COLO668 (cell line): Measurements from ENCODE around the gene ADAMTS12.

Experiments
- DNase-seq: peaks from one replicate; lab custom pipeline; 2025; ENCODE audit not compliant: unreplicated experiment; lab: John Stamatoyannopoulos, UW

ADAMTS12 gene

DNA sequence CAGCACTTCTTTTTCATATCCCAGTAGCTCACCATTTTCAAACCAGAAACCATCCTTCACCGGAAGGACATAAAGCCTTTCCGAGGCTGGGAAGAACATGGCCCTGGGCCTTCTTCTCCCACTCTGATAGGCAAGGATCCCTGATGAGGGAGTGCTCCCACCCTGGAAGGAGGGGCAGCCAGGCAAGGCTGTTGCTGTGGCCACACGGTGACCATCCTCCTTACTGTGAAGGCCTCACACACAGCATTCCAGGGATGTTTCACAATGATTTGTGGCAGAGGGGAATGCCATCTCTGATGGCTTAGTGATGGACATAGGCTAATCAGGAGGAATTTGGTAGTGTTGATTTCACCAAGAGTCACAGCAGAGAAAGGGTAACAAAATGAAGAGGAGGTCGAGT, 130.7 kb downstream of the ADAMTS12 start:
- no peak for DNase-seq

DNA sequence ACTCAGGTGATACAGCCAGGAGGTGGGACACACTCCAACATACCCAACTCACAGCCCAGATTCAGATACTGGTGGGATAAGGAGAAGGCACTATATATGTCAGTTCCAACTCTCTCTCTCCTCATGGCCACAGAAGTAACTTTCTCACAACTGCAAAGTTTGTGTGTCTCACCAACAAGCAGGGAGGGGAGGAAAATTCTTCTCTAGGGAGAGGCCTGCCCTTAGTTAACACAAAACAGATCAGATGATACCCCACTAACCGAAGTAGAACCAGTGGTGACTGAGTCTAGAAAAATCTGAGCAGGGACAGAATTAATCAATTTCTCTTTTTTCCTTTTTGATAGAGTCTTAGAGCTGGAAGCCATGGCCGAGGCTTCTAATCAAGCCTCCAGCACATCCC, 133.1 kb downstream of the ADAMTS12 start:
- DNase-seq, result no peak

DNA sequence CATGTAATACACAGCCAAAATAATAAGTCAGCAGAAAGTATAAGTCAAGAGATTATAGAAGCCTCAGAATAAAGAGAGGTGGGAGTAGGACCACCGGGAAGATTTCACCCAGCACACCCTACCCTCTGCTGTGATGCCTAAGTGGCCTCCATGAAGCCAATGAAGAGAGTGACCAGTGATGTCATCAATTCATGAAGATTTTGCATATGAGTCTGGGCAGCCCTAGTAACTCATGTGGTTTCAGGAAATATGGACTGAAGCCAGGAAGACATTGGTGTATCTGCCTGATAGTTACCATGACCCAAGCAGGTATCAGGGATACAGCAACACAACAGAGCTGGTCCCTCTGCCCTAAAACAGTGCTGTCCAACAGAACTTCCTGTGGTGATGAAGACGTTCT, 135.3 kb downstream of the ADAMTS12 start:
- DNase-seq, result no peak

DNA sequence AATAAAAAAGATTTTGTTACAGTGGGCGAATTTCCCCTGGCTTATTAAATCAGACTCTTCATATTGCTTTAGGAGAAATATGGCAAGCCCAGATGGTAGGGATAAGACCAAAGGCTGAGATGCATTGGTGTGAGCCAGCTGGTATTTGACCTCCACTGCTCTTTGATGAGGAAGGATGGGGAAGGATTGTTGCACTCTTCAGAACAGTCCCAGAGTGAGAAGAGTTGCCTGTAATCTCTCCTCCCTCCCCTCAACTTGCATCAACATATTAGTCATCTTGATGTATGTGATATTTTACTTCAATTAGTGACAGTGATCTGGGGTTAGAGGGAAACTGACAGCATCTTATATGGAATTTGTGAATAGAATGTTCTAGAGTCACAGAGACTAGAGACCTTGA, 136.6 kb downstream of the ADAMTS12 start:
- DNase-seq, result no peak

DNA sequence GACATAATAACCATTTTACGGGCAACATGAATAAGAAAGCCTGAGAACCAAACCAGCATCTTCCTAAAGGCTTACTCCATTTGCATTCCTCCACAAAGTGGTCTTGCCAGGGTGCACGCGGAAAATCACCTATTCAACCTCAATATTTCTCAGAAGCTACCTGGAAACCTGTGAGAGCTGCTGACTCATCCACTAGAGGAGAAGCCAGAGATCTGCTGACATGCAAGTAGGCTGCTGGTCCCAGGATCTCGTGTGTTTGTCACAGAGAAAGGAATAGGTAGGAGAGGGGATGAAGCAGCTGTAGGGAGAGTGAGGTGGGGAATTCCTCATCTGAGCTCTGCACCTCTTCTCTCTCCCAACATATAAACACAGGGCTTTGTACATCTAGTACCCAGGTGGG, 138.1 kb downstream of the ADAMTS12 start:
- no peak for DNase-seq

DNA sequence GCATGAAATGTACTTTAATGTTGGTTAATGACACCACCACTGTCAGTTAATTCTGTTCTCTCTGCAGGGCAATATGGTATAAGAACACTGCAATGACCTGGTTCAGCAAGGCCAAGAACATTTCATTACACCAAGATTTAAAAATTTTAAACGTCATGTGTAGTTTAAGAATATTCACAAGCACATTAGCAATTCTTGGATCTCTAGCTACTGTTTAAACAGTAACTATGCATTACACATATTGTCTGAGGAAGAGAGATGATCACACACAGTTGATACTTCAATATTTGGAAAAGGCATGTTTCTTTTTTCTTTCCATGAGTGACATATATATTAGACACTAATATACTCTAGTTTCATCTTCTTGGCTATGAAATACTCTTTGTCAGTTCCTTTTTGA, 143.0 kb downstream of the ADAMTS12 start:
- no peak for DNase-seq

DNA sequence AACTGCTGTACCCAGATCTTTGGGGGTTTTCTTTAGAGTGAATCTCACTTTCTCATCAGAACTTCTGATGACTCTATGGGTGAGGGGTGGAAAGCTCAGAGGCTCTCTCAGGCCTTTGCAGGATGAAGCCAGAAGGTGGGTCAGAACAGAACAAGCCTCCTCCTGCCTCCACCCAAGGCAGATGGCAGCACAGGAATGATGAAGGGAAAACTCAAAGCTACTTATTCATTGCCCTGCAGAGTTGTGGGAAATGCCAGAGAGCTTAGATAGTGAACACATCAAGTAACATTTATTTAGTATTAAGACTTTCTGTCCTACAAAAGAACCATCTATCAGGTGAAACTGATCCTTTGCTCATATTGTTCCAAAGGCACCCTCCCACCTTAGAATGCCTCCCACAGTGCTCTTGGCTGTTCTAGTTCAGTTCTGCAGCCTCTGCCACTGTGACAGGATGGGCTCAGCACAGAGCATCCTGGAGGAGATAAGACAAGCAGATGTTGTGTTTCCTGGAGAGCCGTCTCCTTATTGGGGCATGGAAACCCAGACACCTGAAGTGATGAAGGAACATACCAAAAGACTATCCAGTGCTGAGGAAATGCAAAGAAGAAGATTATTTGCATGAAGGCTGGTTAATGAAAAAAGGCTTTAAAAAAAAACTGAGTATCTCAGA, 146.6 kb downstream of the ADAMTS12 start:
- DNase-seq, result no peak

DNA sequence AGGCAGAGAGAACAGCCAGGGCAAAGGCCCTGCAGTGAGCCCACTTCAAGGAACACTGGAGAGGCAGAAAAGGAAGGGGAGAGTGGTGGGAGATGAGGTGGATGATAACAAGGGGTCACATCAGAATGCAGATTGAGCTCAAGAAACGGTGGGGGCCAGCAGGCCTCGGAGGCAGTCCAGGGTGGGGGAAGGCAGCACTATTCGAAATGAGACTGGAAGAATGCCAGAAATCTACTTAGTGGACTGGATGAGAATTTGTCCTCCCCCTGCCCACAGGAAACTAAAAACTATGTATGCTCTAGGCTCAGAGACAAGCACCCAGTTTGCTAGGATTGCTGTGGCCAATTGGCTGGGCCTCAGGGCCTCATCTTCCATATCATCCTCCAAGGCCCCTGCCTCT, 148.7 kb downstream of the ADAMTS12 start:
- no peak for DNase-seq

DNA sequence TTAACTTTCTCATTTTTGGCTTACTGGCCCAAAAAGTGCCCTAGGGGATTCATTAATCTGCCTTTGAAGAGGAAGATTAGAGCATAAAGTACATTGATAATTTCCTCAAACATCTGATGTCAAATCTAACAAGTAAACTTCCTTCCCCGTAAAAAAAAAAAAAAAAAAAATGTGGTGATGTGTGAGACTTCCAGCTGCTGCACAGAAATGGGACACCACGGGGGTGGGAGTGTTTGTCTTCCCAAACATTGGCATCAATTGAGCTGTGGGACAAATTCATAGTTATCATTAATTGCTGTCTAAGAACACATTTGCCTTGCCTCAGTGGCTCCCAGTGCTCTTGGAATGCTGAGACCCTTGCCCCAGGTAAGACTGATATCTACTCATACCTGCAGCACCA, 149.6 kb downstream of the ADAMTS12 start:
- no peak for DNase-seq

DNA sequence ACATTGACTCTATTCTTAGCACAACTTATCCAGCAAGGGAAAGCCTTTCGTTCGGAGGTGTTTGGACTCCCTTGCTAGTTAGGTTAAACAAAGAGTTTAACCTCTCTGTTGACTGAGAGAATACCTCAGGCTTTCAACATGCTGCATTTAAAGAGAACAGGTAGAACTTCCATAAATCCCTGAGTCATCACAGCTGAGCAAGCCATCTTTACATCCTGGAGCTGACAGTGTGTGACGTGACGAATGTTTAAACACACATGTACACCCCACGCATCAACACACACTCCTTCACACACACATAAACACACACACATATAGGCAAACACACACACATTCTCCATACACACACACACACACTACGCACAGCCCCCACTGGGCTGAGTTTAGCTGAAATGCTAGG, 152.8 kb downstream of the ADAMTS12 start:
- no peak for DNase-seq

DNA sequence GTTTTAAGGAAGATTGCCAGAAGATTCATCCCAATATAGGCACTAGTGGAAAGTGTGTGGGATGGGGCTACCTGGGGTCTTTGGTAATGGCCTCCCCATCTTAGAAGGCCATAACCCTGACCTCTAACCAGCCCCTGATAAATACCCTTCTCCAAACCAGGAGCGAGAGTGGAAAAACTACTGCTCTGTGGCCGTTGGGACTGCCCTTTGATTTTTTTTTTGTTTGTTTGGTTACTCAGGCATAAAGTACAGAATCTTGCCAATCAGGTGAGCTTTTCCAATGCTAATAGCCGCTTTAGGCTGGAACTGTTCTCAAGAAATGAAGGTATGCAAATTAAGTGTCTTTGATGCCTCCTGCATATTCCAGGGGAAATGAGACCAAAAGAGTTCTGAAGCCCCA, 153.7 kb downstream of the ADAMTS12 start:
- no peak for DNase-seq

DNA sequence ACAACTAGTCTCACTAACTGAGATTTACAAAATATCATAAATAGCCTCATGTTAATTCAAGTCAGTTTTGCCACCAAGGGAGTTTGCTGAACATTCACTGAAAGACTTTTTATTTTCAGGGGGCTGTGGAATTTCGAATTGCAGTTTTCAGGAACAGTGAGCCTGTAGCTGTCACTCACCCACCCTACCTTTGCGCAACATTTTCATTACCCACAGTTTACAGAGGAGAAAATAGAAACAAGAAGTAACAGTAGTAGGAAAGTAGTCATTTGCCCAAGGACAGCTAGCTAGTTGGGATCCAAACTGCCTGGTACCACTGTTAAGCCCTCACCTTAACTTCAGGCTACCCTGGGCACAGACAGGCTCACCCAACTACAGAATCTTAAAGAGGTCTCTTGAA, 154.1 kb downstream of the ADAMTS12 start:
- no peak for DNase-seq

DNA sequence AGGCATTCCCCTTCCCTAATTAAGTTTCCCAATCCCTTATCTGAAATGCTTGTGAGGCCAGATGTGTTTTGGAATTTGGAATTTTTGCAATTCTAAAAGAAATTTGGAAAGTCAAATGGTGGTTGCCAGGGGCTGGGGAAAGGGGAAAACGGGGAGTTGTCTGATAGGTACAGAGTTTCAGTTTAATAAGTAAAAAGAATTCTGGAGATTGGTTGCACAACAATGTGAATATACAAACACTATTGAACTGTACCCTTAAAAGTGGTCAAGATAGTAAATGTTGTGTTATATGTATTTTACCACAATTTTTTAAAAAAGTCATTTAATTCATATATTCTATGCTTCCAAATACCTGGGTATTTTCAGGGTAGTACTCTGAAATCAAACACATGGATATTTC, 154.5 kb downstream of the ADAMTS12 start:
- no peak for DNase-seq

DNA sequence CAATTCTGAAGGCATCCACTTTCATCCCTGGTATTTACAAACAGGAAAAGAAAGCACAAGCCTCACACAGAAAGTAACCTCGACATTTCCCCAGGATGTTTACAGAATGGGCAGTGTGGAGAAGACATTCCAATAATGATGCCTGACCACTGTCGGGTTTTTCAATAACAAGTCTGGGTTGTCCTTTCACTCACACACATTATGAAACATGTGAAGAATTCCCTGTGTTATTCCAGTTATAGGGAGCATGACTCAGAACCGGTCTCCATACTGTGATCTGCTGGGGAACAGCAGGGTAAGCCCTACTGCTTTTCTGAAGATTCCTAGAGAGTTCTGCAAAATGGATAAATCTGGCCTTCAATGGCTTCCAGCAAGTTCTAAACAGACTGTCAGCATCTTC, 155.3 kb downstream of the ADAMTS12 start:
- DNase-seq, result no peak

DNA sequence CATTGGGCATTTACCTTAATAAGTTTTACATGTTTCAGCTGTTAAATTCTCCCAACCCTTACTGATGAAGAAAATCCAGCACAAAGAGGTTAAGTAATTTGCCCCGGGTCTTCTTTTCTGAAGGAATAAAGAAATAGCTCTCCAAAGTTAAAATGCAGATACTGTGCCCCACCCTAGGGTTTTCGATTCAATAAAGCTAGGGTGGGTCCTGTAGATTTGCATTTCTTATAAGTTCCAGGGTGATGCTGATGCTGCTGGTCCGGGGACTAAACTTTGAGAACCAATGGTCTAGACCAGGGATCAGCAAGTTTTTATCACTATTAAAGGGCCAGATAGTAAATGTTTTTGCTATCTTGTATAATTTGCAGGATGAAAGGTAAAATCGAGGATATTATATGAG, 156.7 kb downstream of the ADAMTS12 start:
- DNase-seq, result no peak

DNA sequence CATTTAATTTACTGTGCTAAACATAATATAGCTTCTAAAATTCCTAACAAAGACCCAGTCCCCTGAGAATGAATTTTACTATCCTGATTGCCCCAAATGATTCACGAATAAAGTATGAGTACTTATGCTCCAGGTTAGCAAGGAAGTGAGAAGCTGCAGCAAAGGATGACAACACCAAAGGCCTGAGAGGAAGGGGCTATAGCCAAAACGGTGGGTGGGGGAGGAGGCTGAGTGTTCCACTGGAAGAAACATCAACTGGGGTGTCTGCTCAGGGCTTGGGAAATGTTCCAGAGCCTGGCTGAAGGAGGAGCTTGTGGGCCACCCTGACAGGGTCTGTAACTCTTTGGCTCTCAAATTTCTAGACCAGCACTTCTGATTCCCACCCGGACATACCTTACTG, 157.3 kb downstream of the ADAMTS12 start:
- DNase-seq, result no peak

DNA sequence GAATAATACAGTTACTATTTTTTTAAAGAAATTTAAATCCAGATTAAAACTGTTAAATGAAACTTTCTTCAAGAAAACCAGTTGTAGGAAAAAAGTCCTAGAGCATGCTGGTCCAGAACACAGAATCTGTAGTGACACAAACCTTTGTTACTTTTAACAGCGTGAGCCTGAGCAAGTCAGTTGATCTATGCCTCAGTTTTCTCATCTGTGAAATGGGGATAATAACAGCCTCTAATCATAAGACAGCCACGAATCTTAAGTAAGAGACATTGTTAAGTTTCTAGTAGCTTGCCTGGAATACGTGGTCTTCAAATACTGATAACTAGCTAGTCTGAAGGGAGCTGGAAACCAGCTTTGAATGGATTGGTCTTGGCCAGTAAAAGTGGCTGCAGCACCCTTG, 158.6 kb downstream of the ADAMTS12 start:
- DNase-seq, result no peak

DNA sequence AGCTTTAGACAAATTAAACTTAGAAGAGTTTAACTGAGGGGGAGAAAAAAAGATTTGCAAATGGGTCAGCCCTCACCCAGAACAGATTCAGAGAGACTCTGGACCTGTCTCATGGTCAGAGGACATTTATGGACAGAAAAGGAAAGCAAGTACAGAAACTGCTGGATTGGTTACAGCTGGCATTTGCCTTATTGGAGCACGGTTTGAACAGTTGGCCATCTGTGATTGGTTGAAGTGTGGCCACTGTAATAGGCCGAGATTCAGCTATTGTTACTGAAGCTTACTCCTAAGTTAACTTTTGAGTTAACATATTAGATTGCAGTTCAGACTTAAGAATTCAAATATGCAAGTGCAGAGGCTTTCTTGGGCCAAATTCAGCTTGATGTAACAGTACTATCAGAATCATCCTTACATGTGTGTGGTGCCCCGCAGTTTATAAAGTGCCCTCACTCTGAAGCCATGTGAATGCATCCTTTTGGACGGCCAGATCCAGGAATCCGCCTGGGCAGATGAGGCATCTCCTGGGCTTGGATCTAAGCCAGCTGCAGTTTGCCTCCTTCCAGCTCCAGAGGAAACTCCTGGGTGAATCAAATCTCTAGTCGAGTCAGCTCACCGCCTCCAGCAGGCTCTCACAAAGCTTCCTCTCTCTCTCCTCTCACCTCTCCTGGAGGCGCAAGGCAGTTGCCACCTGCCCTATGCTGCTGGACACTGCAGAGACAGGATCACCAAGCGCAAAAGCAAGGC, 165.2 kb downstream of the ADAMTS12 start:
- no peak for DNase-seq

DNA sequence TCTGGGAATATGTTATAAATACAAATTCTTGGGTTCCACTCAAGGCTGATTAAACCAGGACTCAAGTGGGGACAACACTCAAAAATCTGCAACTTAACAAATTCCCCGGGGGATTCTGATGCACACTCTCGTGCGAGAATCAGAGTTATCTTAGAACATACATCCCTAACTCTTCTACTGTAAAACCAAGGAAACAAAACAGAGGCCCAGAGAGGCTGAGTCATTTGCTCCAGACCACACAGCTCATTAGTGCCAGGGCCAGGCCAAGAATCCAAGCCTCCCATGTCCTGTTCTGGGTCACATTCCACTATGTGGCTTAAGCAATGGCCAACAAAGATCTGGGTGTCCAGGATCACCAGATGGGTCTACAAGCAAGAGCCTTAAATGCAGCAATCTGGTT, 166.0 kb downstream of the ADAMTS12 start:
- DNase-seq, result no peak

DNA sequence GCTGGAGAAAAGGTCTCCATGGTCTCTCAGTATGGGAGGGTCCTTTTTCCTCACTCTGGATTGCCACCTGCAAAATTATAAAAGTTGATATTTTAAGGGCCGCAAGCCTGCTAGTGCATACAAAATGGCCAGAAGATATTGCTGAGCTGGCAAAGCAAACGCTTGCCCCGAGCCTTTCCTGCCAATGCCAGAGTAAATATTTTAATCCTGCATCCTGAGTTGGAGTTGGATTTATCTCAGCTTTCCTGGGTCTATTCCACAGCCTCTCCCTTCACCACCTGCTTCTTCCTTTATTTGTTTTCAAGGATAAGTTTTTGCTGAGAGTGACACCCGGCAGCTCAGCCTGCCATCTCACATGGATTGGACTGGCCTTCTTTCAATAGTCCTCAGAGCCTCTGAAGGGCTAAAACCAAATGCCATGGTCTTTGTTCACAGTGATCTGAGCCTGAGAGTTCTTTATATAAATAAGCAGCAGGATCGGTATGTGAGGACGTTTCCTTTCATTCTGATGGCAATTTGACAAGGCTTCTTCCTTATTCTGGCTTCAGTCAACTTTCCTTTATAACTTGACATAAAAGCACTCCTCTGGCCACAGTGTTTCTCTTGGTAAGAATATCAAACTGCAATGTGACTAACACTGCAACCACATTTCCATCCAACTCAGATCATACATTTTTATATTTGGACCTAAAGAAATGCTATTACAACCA, 170.1 kb downstream of the ADAMTS12 start:
- no peak for DNase-seq

DNA sequence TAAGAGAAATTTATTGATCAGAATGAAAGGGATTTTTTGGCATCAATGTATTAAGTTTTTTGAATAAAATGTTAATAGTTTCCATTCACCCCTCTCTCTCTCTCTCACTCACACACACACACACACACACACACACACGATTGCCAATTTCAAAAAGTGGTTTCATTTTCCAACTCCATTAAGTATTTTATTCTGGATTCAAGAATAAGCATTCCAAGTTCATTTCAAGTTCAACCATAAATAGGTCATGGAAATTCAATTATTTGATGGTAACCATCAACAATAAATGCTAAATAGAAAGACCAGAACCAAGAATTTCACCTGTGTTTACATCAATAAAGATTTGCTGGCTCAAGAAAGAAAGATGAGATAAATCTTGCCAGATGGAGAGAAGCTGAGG, 171.6 kb downstream of the ADAMTS12 start:
- no peak for DNase-seq

DNA sequence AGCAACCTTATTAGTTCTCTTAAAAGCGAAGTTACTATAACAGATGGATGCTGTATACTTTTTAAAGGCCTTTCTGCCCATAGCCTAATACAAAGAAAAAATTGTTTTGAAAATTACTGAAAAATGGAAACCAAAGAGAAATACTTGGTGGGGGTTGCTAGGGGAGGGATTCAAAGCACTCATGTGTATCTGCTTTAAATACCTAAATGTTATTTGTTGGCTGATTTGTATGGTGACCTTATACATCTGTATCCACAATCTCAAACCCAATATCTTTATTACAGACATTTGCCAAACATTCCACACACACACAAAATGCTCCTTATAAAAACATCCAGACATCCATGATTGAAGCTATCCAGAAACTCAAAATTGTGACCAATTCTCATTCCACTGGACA, 172.0 kb downstream of the ADAMTS12 start:
- DNase-seq, result no peak
